Endometrial microvascular endothelial cells (primary cell): Measurements from ENCODE around the gene LEUTX. TPM values are rescaled to one million over a fixed set of nuclear protein-coding genes. Genes with fewer than 3 reads are reported as not detected.

ENCODE experiments used
- in situ Hi-C: cut with HindIII; loops from 2 replicates; pipeline ENCODE4 v1.10.0; 2017; ENCODE audit warnings: low sequenced_read_pairs, low pct_unique_long_range_greater_than_20kb; ENCODE audit errors: inconsistent ontology term
- total RNA-seq: library from RNA; depleted of rRNA; stranded (reverse); fragments of >200 nt; gene quantifications from one replicate; pipeline ENCODE4 v1.2.3, GENCODE V29; 2015; ENCODE audit errors: inconsistent ontology term

The LEUTX gene
- total RNA-seq, 1 donor from 2014 or later: not detected

DNA sequence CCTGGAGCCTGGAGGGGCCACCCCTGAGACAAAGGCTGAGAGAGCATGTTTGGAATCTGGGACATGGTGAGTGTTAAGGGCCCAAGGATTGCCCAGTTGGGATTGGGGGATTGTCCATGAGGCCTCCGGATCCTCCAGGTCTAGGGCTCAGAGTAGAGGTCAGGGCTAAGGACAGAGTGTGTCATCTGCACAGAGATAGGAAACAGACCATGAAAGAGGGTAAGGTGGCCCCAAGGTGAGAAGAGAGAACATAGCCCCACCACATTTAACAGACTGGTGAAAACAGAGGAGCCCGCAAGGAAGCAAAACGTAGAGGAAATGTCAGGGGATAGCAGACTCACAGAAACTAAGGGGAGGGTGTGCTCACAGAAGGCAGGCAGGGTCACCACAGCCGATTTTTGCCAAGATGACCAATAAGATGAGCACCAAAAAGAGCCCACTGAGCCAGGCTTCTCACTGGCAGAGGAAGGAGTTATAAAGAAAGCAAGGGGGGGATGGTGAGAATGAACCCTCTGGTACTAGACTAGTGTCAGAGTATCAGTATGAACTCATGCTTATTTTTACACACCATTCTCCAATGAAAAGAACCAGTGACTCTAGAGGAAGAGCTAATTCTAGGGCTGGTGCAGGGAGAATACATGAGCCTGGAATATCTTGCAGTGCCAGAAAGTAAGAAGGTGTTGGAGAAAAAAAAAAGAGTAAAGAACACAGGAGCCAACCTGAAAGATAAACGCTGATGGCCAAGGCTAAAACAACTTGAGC, 37.8 kb downstream of the LEUTX start:
- in situ Hi-C loops: no loop called here

- in situ Hi-C loops: no loop called here
Measured at GRCh38 chr19:39817888-39818561, 39.4 kb downstream of the LEUTX start.

DNA sequence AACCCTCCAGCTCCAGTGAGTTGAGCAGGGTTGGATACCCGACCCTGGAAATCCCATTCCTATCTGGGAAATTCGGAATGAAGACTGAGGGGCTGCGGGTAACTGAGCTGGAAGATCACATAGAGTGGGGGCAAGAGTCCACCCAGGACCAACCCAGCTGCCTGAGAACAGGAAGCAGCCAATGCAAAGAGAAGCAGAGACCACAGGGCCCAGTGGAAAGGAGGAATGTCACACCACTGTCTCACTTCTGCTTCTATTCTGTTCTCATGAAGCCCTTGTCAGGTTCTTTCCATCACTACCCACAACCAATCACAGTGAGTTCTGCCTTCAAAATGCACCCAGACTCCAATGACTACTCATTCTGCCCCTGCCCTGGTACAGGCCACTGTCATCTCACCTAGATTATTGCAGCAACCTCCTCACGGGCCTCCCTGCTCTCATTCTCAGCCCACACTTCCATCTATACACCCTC, 40.0 kb downstream of the LEUTX start:
- in situ Hi-C loops: no loop called here

DNA sequence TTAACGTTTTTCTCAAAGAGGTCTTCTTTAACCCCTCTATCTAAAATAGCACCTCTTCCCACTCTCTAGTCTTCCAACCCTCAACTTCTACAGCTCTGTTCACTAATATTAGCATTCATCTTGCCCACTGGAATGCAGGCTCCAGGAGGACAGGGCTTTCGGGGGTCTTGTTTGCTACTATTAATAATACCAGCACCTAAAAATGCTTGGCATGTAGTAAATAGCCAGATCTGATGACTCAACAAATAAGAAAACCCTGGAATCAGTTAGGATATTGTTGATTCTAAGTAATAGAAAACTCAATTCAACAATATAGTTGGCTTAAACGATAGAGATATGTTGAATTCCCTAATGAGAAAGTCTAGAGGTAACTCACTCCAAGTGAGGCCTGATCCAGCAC, 41.1 kb downstream of the LEUTX start:
- in situ Hi-C loops: no loop called here

DNA sequence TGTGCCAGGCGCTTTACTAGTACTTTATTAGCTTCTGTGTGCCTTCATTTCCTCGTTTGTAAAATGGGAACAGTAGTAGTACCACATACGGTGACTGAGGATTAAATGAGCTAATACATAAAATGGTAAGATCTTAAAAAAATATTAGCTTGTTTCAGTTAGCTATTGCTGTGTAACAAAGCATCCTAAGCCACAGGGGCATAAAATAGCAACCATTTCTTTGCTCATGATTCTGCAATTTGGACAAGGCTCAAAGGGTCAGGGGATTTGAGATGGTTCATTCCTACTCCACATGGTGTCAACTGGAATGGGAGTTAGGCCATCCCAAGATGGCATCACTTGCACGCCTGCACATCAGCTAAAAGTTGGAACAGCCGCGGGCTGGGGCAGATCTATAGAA, 42.0 kb downstream of the LEUTX start:
- in situ Hi-C loops: no loop called here

DNA sequence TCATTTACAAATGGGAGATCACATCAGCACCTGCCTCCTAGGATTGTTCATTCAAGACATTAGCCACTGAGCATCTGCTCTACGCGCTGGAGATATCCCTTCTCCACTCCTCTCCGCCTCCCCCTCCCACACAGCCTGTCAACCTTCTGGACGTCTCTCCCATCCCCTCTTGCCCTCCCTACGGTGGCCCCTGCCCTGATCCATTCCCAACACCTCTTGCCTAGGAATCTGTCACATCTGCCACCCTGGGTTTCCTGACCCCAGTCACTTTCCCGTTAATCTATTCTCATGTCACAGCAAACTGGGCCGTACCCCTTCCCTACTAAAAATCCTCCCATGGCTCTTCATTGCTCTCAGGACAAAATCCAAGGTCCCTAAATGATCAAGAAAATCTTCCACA, 45.0 kb downstream of the LEUTX start:
- in situ Hi-C loops: no loop called here

GRCh38 chr19:39824143-39825092, 45.8 kb downstream of the LEUTX start:
- in situ Hi-C loops: no loop called here

- in situ Hi-C loops: no loop called here
Measured at GRCh38 chr19:39825093-39825463, 46.4 kb downstream of the LEUTX start.

DNA sequence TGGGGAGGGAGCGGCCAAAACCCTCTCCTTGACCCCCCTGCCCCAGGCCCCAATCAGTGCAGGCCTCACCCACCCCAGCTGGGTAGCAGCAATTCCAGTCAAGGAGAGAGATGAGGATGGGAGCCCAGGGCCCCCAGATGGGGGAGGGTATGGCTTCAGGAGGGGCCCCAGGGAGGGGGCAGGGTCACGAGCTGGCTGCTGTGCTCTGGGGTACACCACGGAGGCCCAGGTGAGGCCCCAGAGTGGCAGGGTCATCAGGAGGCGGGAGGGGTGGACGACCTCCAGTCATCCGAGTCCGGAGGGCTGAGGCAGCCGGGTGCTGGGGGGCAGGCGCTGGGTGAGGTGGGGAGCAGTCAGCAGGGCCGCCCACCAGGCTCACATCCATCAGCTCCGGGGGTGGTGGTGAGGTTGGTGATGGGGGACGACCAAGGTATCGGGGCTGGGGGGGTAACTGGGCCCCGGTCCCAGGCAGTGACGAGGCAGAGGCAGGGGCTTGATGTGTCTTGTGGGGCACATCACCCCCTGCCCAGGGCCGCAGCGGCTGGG, 47.0 kb downstream of the LEUTX start:
- in situ Hi-C loops: no loop called here

GRCh38 chr19:39826311-39826945, 47.8 kb downstream of the LEUTX start:
- in situ Hi-C loops: no loop called here

DNA sequence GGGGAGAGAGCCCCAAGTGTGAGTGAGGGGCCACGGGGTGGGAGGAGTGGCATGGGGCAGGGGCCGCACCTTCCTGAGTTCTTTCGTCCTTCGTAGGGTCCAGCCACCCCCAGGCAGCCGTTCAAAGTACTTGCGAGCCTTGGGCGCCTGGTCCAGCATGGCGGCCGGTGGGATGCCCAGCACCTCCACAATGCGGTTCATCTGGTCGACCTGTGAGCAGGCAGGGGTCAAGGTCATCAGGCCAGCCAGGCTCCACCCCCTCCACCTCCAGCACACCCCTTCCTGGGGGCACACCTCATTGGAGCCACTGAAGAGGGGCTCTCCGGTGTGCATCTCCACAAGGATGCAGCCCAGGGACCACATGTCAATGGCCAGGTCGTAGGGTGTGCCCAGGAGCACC, 48.6 kb downstream of the LEUTX start:
- in situ Hi-C loops: no loop called here

DNA sequence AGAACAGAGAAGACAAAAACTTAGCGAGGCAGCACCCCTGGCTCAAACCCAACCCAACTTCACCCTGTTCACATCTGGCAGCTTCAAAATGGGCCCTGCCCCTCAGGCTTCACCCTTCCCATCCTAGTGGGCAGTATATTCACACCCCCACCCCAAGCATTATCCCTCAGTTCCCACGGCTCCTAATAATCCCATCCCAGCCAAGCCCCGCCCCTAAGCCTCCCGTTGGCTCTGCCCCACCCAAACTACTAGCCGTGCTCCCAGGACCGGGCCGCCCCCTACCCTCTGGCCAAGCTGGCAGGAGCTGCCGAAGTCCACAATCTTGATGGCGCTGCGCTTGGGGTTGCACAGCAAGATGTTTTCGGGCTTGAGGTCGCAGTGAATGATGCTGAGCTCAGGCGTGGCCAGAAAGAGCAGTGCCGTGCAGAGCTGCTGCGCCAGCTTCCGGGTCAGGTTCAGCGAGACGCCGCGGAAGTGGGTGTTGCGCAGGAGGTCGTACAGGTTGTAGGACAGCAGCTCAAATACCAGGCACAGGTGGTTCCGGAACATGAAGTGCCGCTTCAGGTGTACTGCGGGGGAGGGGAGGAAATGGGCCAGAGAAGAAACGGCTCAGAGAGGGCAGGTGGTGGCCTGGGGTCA, 49.5 kb downstream of the LEUTX start:
- in situ Hi-C loops: no loop called here

GRCh38 chr19:39828654-39829032, 50.0 kb downstream of the LEUTX start:
- in situ Hi-C loops: no loop called here

GRCh38 chr19:39829702-39830275, 51.1 kb downstream of the LEUTX start:
- in situ Hi-C loops: no loop called here

DNA sequence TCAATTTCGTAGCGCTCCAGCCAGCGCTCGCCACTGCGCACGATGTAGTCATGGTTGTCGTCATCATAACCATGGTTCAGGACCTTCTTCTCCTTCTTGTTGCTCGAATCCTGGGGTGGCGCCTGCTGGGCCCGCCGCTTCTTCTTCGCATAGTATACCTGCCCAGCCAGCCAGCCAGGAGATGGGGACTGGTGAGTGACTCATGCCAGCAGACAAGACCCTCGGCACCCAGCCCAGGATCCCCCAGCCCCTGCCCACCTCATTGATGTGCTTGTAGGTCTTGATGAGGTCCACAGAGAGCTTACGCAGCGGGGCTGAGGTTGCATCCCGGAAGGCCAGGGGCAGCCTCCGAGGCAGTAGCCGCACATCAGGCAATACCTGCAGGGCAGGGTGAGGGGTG, 51.8 kb downstream of the LEUTX start:
- in situ Hi-C loops: no loop called here

- in situ Hi-C loops: no loop called here
Measured at GRCh38 chr19:39830847-39831246, 52.2 kb downstream of the LEUTX start.

GRCh38 chr19:39831679-39832078, 53.0 kb downstream of the LEUTX start:
- in situ Hi-C loops: no loop called here
